ENCODE measurements around the gene NPAS4. TPM values are rescaled to one million over a fixed set of nuclear protein-coding genes. Genes with fewer than 3 reads are reported as not detected.
"Not testable (repeated sequence)": the region's sequence is repeated elsewhere in the genome, so short reads cannot be mapped to it uniquely, and the experiment has no call there.

NPAS4 gene
- total RNA-seq, 1 donor from 2014 or later, result 0.78 TPM

DNA sequence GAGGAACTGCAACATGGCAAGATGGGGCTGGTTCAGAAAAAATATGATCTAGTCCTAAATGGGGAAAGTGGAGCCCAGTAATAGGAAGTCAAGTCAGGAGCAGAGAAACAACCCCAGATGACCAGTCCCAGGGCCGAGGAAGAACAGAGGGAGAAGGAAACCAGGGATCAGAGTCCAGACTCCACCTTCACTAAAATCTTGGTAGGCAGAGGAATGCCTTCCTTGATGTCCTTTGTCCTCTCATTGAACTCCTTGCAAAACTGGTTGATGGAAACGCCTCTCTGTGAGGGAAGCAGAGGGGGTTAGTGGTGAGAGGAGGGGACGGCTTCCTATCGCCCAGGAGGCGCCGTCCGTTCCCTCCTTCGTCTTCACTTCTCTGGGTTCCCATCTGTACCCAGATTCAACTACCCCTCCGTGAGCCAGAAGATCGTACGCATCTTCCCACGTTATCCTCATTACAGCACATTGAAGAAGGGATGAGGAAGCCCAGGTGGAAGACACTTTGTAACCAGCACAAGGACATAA lies 17.2 kb downstream of the NPAS4 start:
- H3K27ac Mint-ChIP-seq (ENCODE audit: unreplicated experiment), result peak overlapping the region; percentile 83
- no peaks in the 10 kb centered on the region for H3K27me3 Mint-ChIP-seq (ENCODE audit: unreplicated experiment)
- no peak for DNase-seq
- H3K36me3 Mint-ChIP-seq (ENCODE audit: unreplicated experiment), result peaks cover 3% of the 10 kb centered on the region
- H3K9me3 Mint-ChIP-seq (ENCODE audit: unreplicated experiment), result peaks cover 11% of the 10 kb centered on the region
- peaks cover 2% of the 10 kb centered on the region for H3K4me1 Mint-ChIP-seq (ENCODE audit: low read depth, unreplicated experiment)
- TF ChIP-seq, protein P1, sequence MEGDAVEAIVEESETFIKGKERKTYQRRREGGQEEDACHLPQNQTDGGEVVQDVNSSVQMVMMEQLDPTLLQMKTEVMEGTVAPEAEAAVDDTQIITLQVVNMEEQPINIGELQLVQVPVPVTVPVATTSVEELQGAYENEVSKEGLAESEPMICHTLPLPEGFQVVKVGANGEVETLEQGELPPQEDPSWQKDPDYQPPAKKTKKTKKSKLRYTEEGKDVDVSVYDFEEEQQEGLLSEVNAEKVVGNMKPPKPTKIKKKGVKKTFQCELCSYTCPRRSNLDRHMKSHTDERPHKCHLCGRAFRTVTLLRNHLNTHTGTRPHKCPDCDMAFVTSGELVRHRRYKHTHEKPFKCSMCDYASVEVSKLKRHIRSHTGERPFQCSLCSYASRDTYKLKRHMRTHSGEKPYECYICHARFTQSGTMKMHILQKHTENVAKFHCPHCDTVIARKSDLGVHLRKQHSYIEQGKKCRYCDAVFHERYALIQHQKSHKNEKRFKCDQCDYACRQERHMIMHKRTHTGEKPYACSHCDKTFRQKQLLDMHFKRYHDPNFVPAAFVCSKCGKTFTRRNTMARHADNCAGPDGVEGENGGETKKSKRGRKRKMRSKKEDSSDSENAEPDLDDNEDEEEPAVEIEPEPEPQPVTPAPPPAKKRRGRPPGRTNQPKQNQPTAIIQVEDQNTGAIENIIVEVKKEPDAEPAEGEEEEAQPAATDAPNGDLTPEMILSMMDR (IDR thresholded peaks at IDR 0.05; ENCODE audit: partially characterized antibody, unreplicated experiment), result no peak
- H3K4me3 Mint-ChIP-seq (ENCODE audit: unreplicated experiment), result peak overlapping the region; percentile 91

GRCh38 chr11:66438504-66439466 lies 17.9 kb downstream of the NPAS4 start, which contains the start of gene MRPL11:
MRPL11 (minus strand) TSS chr11:66438848; CDS start chr11:66438754, 94 bp downstream.
- peak; percentile 85 for DNase-seq
- H3K4me3 Mint-ChIP-seq (ENCODE audit: unreplicated experiment), result peak within 1 kb of the TSS; percentile 91

DNA sequence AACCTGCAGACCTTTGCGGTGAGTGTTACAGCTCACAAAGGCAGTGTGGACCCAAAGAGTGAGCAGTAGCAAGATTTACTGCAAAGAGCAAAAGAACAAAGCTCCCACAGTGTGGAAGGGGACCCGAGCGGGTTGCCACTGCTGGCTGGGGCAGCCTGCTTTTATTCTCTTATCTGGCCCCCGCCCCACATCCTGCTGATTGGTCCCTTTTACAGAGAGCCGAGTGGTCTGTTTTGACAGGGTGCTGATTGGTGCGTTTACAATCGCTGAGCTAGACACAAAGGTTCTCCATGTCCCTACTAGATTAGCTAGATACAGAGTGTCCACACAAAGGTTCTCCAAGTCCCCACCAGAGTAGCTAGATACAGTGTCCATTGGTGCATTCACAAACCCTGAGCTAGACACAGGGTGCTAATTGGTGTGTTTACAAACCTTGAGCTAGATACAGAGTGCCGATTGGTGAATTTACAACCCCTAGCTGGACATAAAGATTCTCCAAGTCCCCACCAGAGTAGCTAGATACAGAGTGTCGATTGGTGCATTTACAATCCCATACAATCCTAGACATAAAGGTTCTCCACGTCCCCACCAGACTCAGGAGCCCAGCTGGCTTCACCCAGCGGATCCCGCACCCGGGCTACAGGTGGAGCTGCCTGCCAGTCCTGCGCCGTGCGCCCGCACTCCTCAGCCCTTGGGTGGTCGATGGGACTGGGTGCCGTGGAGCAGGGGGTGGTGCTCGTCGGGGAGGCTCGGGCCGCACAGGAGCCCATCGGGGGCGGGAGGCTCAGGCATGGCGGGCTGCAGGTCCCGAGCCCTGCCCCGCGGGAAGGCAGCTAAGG lies 19.5 kb downstream of the NPAS4 start:
- H3K27ac Mint-ChIP-seq (ENCODE audit: unreplicated experiment), result peak overlapping the region; percentile 28
- not testable (repeated sequence) for H3K4me3 Mint-ChIP-seq (ENCODE audit: unreplicated experiment)

More at GRCh38 chr11:66438504-66439466, 17.9 kb downstream of the NPAS4 start, which contains the start of gene MRPL11:
- peaks cover 2% of the 10 kb centered on the region for H3K4me1 Mint-ChIP-seq (ENCODE audit: low read depth, unreplicated experiment)
- no peaks in the 10 kb centered on the region for H3K27me3 Mint-ChIP-seq (ENCODE audit: unreplicated experiment)
- H3K9me3 Mint-ChIP-seq (ENCODE audit: unreplicated experiment), result peaks cover 13% of the 10 kb centered on the region
- peak within 1 kb of the TSS; percentile 99 for H3K27ac Mint-ChIP-seq (ENCODE audit: unreplicated experiment)
- TF ChIP-seq, protein P1 (IDR thresholded peaks at IDR 0.05; ENCODE audit: partially characterized antibody, unreplicated experiment), result peak; percentile 13
- H3K36me3 Mint-ChIP-seq (ENCODE audit: unreplicated experiment), result peaks cover 7% of the 10 kb centered on the region

GRCh38 chr11:66440940-66441282 lies 20.1 kb downstream of the NPAS4 start:
- not testable (repeated sequence) for H3K4me3 Mint-ChIP-seq (ENCODE audit: unreplicated experiment); H3K27me3 Mint-ChIP-seq (ENCODE audit: unreplicated experiment); H3K27ac Mint-ChIP-seq (ENCODE audit: unreplicated experiment); DNase-seq; H3K36me3 Mint-ChIP-seq (ENCODE audit: unreplicated experiment); H3K4me1 Mint-ChIP-seq (ENCODE audit: low read depth, unreplicated experiment)
- peaks cover 14% of the 10 kb centered on the region for H3K9me3 Mint-ChIP-seq (ENCODE audit: unreplicated experiment)

More for the DNA sequence above, 19.5 kb downstream of the NPAS4 start:
- peaks cover 14% of the 10 kb centered on the region for H3K9me3 Mint-ChIP-seq (ENCODE audit: unreplicated experiment)
- H3K27me3 Mint-ChIP-seq (ENCODE audit: unreplicated experiment); H3K36me3 Mint-ChIP-seq (ENCODE audit: unreplicated experiment); DNase-seq; H3K4me1 Mint-ChIP-seq (ENCODE audit: low read depth, unreplicated experiment): not testable (repeated sequence)

DNA sequence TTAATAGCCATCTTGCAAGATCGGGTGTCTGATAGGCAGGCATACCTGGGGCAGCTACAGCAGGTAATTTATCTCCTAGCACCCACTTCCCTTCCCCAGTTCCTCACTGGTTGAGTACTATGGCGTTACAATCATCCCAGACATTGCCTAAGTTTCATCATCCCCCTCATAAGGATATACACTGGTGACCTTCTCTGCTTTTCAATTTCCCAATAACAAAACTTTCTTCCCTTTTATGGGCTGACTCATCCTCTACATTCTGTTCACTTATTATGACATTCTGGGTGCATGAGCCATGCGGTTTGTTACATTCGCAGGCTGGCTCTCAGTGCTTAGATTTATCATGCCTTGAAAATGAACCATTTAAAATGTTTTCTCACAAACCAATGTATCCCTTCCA lies 22.8 kb downstream of the NPAS4 start:
- peaks cover 11% of the 10 kb centered on the region for H3K9me3 Mint-ChIP-seq (ENCODE audit: unreplicated experiment)
- no peaks in the 10 kb centered on the region for H3K27me3 Mint-ChIP-seq (ENCODE audit: unreplicated experiment)
- no peak for DNase-seq
- peaks cover 7% of the 10 kb centered on the region for H3K36me3 Mint-ChIP-seq (ENCODE audit: unreplicated experiment)
- H3K4me1 Mint-ChIP-seq (ENCODE audit: low read depth, unreplicated experiment), result no peaks in the 10 kb centered on the region
- no peak overlapping the region for H3K27ac Mint-ChIP-seq (ENCODE audit: unreplicated experiment)
- H3K4me3 Mint-ChIP-seq (ENCODE audit: unreplicated experiment), result no peak overlapping the region
- TF ChIP-seq, protein P1 (IDR thresholded peaks at IDR 0.05; ENCODE audit: partially characterized antibody, unreplicated experiment), result no peak

Data from glutamatergic neuron (in vitro differentiated cells).